HuH-7.5 (cell line): ENCODE data around the gene MAGEA10.
"Not testable (repeated sequence)": the region's sequence is repeated elsewhere in the genome, so short reads cannot be mapped to it uniquely, and the experiment has no call there.

Experiments used
- DNase-seq: peaks from one replicate; pipeline ENCODE4 v3.0.0; 2011; ENCODE audit warnings: low spot score

MAGEA10 gene

GRCh38 chrX:152138388-152138784, at the start of gene MAGEA10:
MAGEA10 (minus strand) TSS chrX:152138577; CDS start chrX:152135620, 2,957 bp downstream.
- no peak for DNase-seq

GRCh38 chrX:152177497-152178269, 39.3 kb upstream of the MAGEA10 start:
- no peak for DNase-seq

- DNase-seq: no peak
Measured at GRCh38 chrX:152177052-152177451, 38.7 kb upstream of the MAGEA10 start.

GRCh38 chrX:152175892-152176291, 37.5 kb upstream of the MAGEA10 start:
- not testable (repeated sequence) for DNase-seq

- DNase-seq: not testable (repeated sequence)
Measured at GRCh38 chrX:152173923-152174322, 35.5 kb upstream of the MAGEA10 start.

- no peak for DNase-seq
Measured at GRCh38 chrX:152170621-152171020, 32.2 kb upstream of the MAGEA10 start.

- no peak for DNase-seq
Measured at GRCh38 chrX:152165033-152165743, 26.8 kb upstream of the MAGEA10 start.

GRCh38 chrX:152157042-152157441, 18.7 kb upstream of the MAGEA10 start:
- DNase-seq: no peak

- DNase-seq: no peak
Measured at GRCh38 chrX:152155766-152156310, 17.5 kb upstream of the MAGEA10 start.

GRCh38 chrX:152154050-152154449, 15.7 kb upstream of the MAGEA10 start:
- no peak for DNase-seq

- no peak for DNase-seq
Measured at GRCh38 chrX:152151256-152151655, 12.9 kb upstream of the MAGEA10 start.

- no peak for DNase-seq
Measured at GRCh38 chrX:152149648-152150047, 11.3 kb upstream of the MAGEA10 start.

- no peak for DNase-seq
Measured at GRCh38 chrX:152139589-152139988, 1.2 kb upstream of the MAGEA10 start.

GRCh38 chrX:152137771-152138387, 498 bp downstream of the MAGEA10 start:
- no peak for DNase-seq

GRCh38 chrX:152136312-152136711, 2.1 kb downstream of the MAGEA10 start:
- no peak for DNase-seq

GRCh38 chrX:152131525-152131924, 6.9 kb downstream of the MAGEA10 start:
- no peak for DNase-seq

GRCh38 chrX:152129069-152129844, 9.1 kb downstream of the MAGEA10 start:
- DNase-seq: not testable (repeated sequence)

GRCh38 chrX:152117305-152117704, 21.1 kb downstream of the MAGEA10 start:
- DNase-seq: no peak

- no peak for DNase-seq
Measured at GRCh38 chrX:152108527-152108926, 29.9 kb downstream of the MAGEA10 start.

- DNase-seq: no peak
Measured at GRCh38 chrX:152103866-152104265, 34.5 kb downstream of the MAGEA10 start.

GRCh38 chrX:152086141-152086540, 52.2 kb downstream of the MAGEA10 start:
- DNase-seq: no peak
